22Rv1 (cell line): ENCODE results near the gene TRPC4AP.

Source experiments
- CTCF ChIP-seq: fragments of 450-650 bp; IDR thresholded peaks from 2 replicates; pipeline ENCODE4 v1.5.1; 2017; ENCODE audit warnings: mild to moderate bottlenecking
- ZFX ChIP-seq: fragments of 450-650 bp; IDR thresholded peaks from 2 replicates; pipeline ENCODE4 v1.6.1; 2017; ENCODE audit warnings: antibody characterized with exemption, borderline replicate concordance

DNA sequence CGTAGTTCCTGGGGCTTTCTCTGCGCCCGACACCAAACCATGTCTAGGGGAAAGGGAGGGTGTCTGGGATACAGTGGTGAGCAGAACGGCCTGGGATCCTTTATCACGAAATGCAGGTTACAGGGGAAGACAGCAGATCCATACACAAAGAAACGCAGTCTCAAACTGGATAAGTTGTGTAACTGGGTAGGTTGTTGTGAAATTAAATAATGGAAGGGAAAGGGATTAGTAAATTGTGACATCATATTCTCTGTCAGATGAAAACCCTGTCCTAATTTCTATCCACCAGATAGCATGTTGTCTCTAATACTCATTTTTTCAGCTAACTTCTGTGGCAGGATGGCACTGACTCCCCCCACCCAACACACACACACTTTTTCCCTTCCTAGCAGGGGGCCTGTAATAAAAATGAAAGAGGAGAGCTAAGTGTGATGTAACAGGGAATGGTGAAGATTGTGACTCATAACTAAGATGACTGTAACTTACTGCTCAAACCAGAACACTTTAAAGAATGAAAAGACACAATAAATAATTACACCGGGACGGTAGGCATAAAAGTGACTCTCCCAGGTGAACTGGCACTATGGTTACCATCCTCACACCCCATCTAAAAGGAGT, 769 bp upstream of the TRPC4AP start:
- TF ChIP-seq CTCF (no peak), ZFX (no peak)
